ENCODE measurements around the gene PDIA2. TPM values are rescaled to one million over a fixed set of nuclear protein-coding genes. Genes with fewer than 3 reads are reported as not detected.

The PDIA2 gene
- polyA plus RNA-seq, 1 of the 3 experiments (the other 2 are of a cell fraction): 1.7 TPM

DNA sequence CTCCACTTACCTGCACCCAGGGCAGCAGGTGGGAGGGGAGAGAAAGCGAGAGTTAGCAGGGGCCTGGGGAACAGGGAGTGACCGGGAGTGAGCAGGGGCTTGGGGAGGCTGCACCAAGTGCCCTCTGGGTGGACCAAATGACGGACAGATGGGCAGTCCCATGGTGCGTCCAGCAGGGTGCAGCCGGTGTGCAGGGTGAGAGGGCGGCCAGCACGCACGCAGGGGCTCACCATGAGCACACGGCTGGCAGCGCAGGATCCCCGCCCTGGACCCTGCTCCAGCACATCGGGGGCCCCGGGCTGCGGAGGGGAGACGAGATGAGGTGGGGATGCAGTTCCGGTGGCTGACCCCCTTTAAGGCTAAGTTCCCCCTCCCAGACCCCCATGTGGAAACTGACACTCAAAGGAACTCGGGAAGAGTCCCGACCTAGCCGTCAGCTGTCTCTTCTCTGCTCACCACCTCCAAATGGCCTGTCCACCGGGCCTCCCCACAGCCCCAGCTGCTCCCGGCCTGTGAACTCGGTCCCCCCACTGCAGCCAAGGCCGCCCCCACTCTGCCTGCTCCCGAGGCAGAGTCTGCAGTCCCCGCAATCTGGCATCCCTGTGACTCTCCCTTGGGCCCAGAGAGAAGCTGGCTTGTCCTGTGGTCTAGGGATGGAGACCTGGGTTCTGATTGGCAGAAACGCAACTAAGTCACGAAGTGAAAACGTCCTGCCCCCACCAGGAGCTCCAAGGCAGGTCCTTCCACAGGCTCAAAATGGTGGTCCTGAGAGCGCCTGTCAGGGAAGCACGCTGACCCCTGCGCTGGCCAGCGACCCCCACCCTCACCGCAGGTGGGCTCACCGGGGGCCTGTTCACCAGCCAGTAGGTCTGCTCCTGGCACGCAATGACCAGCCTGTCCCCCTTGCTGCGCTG, 10.1 kb upstream of the PDIA2 start:
- Histone ChIP-seq H3F3A (replicated peaks; ENCODE audit: insufficient read depth) (no peaks in the 10 kb centered on the region), H3K36me3 (replicated peaks in 1 of 2; ENCODE audit: control insufficient read depth in 1 of 2, insufficient read depth in 2 of 2, low read length in 1 of 2) (no peaks in the 10 kb centered on the region), H3K4me3 (ENCODE audit: low read depth in 2 of 2, low read length in 1 of 2) (no peak overlapping the region), H3K9me2 (no peaks in the 10 kb centered on the region), H3K27ac (ENCODE audit: low read depth in 2 of 2, low read length in 1 of 2) (no peak overlapping the region), H2AFZ (ENCODE audit: low read depth) (no peak overlapping the region), H3K4me2 (no peak overlapping the region), H3K79me2 (ENCODE audit: insufficient read depth) (no peaks in the 10 kb centered on the region), H3K9ac (no peak overlapping the region), H3K27me3 (ENCODE audit: insufficient read depth) (no peaks in the 10 kb centered on the region), H3K9me3 (no peaks in the 10 kb centered on the region), H4K20me1 (ENCODE audit: insufficient read depth) (no peaks in the 10 kb centered on the region), H3K4me1 (ENCODE audit: control insufficient read depth in 1 of 2, insufficient read depth in 2 of 2, low read depth in 1 of 2, low read length in 1 of 2) (peaks cover 0 to 17% of the 10 kb centered on the region in 2 experiments; a peak in 1 of 4 replicates)
- POLR2A ChIA-PET: no interaction called here
- DNase-seq: no peak
- TF ChIP-seq, protein P1, sequence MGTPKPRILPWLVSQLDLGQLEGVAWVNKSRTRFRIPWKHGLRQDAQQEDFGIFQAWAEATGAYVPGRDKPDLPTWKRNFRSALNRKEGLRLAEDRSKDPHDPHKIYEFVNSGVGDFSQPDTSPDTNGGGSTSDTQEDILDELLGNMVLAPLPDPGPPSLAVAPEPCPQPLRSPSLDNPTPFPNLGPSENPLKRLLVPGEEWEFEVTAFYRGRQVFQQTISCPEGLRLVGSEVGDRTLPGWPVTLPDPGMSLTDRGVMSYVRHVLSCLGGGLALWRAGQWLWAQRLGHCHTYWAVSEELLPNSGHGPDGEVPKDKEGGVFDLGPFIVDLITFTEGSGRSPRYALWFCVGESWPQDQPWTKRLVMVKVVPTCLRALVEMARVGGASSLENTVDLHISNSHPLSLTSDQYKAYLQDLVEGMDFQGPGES (IDR thresholded peaks at IDR 0.05; ENCODE audit: low read depth, low read length): no peak
- TF ChIP-seq MEF2A (IDR thresholded peaks at IDR 0.05; ENCODE audit: borderline replicate concordance, low read depth) (no peak), SMC3 (IDR thresholded peaks at IDR 0.05; ENCODE audit: low read depth, low read length) (no peak), FOXM1 (IDR thresholded peaks at IDR 0.05; ENCODE audit: low read depth) (no peak), RXRA (IDR thresholded peaks at IDR 0.05; ENCODE audit: borderline replicate concordance, low read depth) (no peak), CHD2 (IDR thresholded peaks at IDR 0.05; ENCODE audit: low read length, partially characterized antibody) (no peak)
- WGBS (ENCODE audit: low lambda C conversion rate): 90% methylated on average over 14 of the region's 36 CpGs
- CTCF ChIA-PET: interaction anchor here (0.7 to 1.4 kb wide), 3 partner anchors 23 to 92 kb away, joined by 3 to 4 read pairs (median 3); partner anchors contain the start of gene HBQ1

DNA sequence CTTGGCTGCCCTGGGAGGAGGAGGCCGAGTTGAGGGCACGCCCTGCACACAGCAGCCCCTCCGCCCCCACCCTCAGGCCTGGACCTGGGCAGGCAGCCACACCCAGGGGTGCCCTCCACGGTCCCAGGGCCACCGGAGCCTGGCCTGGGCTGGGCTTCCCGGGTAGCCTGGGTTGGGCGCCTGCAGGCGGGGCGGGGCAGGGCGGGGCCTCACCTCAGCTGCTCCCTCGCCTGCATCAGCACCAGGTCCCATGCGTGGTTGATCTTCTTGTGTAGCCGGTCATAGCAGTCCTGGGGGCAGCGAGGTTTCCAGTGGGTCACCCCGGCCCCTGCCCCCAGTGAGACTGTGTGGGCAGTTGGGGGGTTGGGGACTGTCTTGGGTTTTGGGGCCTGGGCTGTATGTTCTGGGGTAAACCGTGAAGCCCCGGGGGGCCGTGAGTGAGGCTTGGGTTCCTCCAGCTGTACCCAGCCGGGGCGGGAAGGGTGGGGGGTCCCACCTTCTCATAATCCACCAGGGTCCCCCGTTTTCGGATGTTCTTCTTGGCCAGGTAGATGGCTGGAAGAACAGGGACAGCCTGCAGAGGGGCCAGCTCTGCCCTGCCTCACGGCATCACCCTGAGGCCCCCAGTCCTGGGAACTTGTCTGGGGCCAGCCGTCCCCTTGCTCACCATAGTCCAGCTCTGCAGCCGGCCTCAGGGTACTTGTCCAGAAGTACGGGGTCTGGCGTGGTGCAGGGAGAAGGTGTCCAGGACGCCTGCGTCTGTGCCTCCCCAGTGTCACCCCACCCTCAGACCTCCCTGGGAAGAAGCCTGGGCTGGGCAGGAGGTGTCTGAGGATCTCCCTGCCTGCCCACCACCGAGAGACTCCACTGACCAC, 9.2 kb upstream of the PDIA2 start:
- POLR2A ChIA-PET: no interaction called here
- Histone ChIP-seq H2AFZ (ENCODE audit: low read depth) (no peak overlapping the region), H3F3A (replicated peaks; ENCODE audit: insufficient read depth) (no peaks in the 10 kb centered on the region), H3K4me2 (no peak overlapping the region), H3K9me3 (no peaks in the 10 kb centered on the region), H3K36me3 (replicated peaks in 1 of 2; ENCODE audit: control insufficient read depth in 1 of 2, insufficient read depth in 2 of 2, low read length in 1 of 2) (no peaks in the 10 kb centered on the region), H3K4me3 (ENCODE audit: low read depth in 2 of 2, low read length in 1 of 2) (no peak overlapping the region), H3K27ac (ENCODE audit: low read depth in 2 of 2, low read length in 1 of 2) (no peak overlapping the region), H3K9me2 (no peaks in the 10 kb centered on the region), H3K79me2 (ENCODE audit: insufficient read depth) (no peaks in the 10 kb centered on the region), H3K27me3 (ENCODE audit: insufficient read depth) (no peaks in the 10 kb centered on the region), H3K9ac (no peak overlapping the region), H4K20me1 (ENCODE audit: insufficient read depth) (no peaks in the 10 kb centered on the region), H3K4me1 (ENCODE audit: control insufficient read depth in 1 of 2, insufficient read depth in 2 of 2, low read depth in 1 of 2, low read length in 1 of 2) (peaks cover 0 to 10% of the 10 kb centered on the region in 2 experiments; a peak in 1 of 4 replicates)
- WGBS (ENCODE audit: low lambda C conversion rate): 70% methylated on average over 8 of the region's 30 CpGs
- CTCF ChIA-PET: interaction anchor here (0.7 to 1.4 kb wide), 3 partner anchors 24 to 93 kb away, joined by 3 to 4 read pairs (median 3); partner anchors contain the start of gene HBQ1
- TF ChIP-seq NFIC (IDR thresholded peaks at IDR 0.05; ENCODE audit: borderline replicate concordance) (no peak), SMC3 (IDR thresholded peaks at IDR 0.05; ENCODE audit: low read depth, low read length) (no peak), RCOR1 (IDR thresholded peaks at IDR 0.05; ENCODE audit: low read length) (no peak), MXI1 (IDR thresholded peaks at IDR 0.05; ENCODE audit: low read depth, low read length) (no peak)
- TF ChIP-seq, protein P2, sequence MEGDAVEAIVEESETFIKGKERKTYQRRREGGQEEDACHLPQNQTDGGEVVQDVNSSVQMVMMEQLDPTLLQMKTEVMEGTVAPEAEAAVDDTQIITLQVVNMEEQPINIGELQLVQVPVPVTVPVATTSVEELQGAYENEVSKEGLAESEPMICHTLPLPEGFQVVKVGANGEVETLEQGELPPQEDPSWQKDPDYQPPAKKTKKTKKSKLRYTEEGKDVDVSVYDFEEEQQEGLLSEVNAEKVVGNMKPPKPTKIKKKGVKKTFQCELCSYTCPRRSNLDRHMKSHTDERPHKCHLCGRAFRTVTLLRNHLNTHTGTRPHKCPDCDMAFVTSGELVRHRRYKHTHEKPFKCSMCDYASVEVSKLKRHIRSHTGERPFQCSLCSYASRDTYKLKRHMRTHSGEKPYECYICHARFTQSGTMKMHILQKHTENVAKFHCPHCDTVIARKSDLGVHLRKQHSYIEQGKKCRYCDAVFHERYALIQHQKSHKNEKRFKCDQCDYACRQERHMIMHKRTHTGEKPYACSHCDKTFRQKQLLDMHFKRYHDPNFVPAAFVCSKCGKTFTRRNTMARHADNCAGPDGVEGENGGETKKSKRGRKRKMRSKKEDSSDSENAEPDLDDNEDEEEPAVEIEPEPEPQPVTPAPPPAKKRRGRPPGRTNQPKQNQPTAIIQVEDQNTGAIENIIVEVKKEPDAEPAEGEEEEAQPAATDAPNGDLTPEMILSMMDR (IDR thresholded peaks at IDR 0.05): no peak
- TF ChIP-seq, protein P3, sequence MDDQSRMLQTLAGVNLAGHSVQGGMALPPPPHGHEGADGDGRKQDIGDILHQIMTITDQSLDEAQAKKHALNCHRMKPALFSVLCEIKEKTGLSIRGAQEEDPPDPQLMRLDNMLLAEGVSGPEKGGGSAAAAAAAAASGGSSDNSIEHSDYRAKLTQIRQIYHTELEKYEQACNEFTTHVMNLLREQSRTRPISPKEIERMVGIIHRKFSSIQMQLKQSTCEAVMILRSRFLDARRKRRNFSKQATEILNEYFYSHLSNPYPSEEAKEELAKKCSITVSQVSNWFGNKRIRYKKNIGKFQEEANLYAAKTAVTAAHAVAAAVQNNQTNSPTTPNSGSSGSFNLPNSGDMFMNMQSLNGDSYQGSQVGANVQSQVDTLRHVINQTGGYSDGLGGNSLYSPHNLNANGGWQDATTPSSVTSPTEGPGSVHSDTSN (IDR thresholded peaks at IDR 0.05): no peak
- DNase-seq: no peak
